AML-193 (cell line): ENCODE measurements around the gene SBNO1.
A peak's percentile ranks its signal among the peaks of the same experiment; 100 is the strongest.
"Not testable (repeated sequence)": the region's sequence is repeated elsewhere in the genome, so short reads cannot be mapped to it uniquely, and the experiment has no call there.

ENCODE experiments used
- DNase-seq, 2 experiments: peaks; one replicate each; lab custom pipeline; 2025; lab: John Stamatoyannopoulos, UW

SBNO1 gene

GRCh38 chr12:123346946-123347345 is 17.7 kb downstream of the SBNO1 start:
- DNase-seq: peak; percentile 29 to 37

DNA sequence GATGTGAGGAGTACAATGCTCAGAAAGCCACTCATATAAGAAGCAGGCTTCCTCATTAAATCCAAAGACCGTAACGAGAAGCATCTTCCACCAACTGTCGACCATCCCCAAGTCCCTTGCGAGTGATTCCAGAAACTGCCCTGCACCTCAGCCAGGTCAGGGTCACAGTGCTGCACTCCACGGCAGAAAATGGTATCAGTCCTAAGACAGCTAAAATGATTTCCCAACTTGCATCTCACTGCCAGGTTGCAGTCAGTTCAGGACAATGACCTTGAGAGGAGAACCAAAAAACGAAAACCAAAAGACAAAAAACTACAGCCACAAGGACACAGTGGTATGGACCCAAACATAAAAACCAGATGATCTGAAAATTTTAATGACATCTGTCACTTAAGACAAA is 20.6 kb downstream of the SBNO1 start:
- no peak for DNase-seq

DNA sequence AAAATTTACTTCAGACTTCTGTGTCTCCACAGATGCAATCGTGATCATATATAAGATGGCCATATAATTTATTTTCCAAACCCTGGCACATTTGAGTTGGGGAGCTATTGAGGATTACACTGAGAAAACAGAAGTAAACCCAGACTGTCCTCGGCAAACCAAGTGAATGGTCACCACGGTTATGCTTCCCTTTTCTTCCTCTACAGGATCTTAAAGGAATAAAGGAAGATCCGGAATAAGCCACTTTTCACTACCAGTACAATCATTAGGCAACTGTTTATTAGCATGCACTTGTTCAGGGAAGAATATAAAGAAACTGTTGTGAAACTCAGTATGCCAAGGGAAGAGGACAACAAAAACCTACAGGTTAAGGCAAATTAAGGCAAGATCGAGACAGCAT is 27.6 kb downstream of the SBNO1 start:
- DNase-seq: no peak

DNA sequence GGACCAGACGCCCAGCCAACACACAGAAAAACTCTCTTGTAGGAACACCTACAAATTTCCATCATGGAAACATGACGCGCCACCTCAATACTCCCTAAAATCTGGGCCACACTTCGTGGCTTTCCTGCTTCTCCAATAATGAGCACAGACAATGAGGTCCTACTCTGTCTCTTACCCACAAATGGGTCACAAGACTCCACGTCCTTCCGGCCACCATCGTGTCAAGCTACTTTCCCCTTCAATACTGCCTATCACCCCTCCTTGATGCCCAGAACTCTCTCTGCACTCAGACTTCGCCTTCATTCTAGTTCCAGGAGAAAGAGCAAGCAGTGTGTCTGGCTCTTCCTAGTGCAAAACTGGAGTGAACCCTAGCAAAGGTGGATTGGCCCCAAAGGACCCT is 28.1 kb downstream of the SBNO1 start:
- DNase-seq: no peak

- DNase-seq: no peak
Observed at GRCh38 chr12:123335490-123335889, 29.2 kb downstream of the SBNO1 start.

DNA sequence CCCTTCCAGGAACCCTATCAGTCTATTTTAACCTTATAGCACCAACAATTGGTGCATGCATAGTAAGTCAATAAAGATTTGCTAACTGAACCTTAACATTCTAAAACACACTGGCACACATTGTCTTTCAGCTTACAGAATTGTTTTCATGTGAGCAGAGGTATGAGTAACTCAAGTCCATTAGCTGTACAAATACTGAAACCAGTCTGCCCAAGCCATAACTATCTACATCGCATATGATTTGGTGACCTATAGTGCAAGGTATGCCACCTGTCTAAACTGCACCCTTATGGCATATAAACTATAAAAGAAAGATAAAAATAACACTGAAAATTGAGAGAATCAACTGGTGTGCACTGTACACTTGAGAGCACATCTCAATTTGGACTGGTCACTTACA is 34.8 kb downstream of the SBNO1 start:
- no peak for DNase-seq

GRCh38 chr12:123319826-123320225 is 44.8 kb downstream of the SBNO1 start:
- DNase-seq: no peak

- no peak for DNase-seq
Observed at GRCh38 chr12:123319273-123319672, 45.4 kb downstream of the SBNO1 start.

DNA sequence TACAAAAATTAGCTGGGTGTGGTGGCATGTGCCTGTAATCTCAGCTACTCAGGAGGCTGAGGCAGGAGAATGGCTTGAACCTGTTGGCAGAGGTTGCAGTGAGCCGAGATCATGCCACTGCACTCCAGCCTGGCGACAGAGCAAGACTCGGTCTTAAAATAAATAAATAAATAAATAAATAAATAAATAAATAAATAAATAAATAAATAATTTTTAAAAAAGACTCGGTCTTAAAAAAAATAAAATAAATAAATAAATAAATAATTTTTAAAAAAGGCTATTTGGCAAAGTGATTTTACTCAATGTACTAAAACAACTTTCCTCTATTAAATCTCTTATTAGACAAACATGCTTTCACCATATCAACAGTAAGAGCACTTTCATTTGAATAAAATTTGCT is 51.6 kb downstream of the SBNO1 start:
- DNase-seq: not testable (repeated sequence)

- no peak for DNase-seq
Observed at GRCh38 chr12:123306200-123306599, 58.4 kb downstream of the SBNO1 start.

DNA sequence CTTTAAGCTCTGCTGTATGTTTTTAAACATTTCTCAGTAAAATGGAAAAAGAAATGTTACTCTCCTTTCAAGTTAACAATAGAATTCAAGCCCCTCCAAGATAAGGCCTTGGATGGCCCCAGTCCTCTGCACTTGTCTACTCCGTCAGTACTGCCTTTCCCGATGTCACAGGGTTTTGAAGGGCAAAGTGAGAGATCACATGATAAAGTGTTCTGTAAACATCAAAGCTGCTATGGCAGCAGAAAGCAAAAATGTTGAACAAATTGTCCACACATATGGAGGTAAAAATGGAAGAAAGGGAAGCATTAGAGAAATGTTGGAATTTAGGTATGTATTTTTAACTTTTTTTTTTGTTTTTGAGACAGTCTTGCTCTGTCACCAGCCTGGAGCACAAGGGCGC is 59.5 kb downstream of the SBNO1 start:
- no peak for DNase-seq

GRCh38 chr12:123293178-123293760 is 71.4 kb downstream of the SBNO1 start:
- no peak for DNase-seq

DNA sequence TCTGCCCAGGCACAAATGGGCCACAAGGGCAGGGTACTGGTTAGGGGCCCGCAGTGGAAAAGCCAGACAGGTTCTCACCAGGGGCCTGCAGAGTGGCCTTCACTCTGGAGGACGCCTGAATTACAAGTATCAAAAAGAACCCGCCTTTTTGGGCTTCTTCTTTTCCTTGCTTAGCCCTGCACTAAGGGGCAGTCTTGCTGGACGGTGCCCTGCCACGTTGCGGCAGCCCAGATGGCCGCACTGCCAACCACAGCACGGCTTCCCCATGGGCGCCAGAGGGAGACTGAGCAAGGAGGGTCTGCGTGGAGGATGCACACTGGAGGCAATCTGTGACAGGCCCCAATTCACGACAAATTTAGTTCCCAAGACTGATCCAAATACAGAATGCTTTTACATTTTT is 74.7 kb downstream of the SBNO1 start:
- no peak for DNase-seq

DNA sequence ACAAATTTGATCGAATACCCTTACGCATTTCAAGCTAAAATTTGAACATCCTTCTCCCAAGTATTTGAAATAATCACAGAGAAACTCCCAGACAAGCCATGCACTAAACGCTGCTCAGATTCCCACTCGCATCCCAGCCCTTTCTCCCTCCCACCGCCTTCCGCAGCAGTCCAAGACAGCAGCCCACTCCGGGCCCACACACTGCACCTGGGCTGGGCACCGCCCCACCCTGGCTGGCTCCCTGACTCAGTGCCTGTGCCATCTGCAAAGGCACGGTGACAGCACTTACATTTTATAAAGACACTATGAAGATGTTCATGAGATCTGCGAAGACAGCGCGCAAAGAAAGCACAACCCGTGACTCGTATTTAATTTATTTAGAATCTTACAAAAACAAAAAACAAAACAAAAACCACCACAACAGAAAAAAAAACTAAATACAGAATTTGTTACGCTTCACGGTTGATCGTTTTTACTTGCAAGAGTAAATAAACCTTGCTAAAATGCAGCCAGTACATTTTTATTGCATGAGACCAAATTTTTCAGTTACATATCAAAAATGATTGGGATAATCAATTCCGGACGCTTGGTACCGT is 75.8 kb downstream of the SBNO1 start:
- no peak for DNase-seq

DNA sequence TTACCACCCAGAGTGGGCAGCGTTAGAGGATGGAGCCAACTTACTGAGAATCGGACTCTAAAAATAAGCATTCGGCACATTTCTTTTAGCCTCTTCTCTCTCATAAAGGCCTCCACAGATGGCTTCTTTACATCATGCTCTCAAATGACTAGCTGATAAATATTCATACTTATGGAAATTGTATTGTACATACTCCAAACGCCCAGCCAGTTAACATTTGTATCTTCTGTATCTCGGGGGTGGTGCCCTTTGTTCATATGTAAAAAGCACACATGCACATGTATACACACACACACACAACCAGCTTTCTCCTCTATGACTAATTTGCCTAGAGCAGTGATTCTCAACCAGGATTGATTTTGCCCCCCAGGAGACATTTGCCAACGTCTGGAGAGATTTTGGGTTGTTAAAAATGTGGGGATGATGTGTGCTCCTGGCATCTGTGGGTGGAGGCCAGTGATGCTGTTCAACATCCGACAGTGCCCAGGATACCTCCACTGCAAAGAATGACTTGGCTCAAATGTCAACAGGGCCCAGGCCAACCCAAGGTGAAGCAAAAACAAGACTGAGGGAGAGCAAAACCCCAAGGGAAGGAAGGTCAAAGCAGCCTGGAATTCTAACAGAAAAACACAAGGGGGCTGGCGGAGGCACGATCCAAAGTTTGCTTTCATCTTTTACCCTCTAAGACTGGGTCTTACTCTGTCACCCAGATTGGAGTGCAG is 77.8 kb downstream of the SBNO1 start:
- no peak for DNase-seq

GRCh38 chr12:123284669-123285068 is 80.0 kb downstream of the SBNO1 start:
- no peak for DNase-seq

DNA sequence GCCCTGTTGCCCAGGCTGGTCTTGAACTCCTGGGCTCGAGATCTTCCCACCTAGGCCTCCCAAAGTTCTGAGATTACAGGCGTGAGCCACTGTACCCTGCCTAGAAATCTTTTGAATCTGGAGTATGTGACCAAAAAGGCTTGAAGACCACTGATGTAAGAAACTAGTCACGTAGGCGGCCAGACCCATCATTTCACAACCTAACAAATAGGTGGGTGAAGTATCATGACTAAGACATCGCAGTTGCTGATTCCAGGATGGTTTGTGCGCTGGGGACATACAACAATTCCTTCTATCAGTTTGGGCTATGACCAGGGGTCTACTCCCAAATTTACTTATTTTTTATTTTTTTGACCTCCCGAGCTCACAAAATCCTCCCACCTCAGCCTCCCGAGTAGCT is 81.2 kb downstream of the SBNO1 start:
- DNase-seq: no peak

GRCh38 chr12:123282111-123282510 is 82.5 kb downstream of the SBNO1 start:
- no peak for DNase-seq

DNA sequence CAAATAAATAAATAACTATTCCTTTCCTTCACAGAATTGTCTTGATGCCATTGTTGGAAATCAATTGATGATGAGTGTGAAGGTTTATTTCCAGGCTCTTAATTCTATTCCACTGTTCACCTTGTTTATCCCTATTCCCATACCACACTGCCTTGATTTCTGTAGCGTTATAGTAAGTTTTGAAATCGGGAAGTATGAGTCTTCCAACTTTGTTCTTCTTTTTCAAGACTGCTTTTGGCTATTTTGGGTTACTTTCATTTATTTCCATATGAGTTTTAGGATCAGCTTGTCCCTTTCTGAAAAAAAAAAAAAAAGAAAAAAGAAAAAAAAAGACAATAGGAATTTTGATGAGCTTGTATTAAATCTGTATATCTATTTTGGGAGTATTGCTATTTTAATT is 83.7 kb downstream of the SBNO1 start:
- no peak for DNase-seq

GRCh38 chr12:123278101-123278627 is 86.5 kb downstream of the SBNO1 start:
- DNase-seq: peak; percentile 28 to 58

DNA sequence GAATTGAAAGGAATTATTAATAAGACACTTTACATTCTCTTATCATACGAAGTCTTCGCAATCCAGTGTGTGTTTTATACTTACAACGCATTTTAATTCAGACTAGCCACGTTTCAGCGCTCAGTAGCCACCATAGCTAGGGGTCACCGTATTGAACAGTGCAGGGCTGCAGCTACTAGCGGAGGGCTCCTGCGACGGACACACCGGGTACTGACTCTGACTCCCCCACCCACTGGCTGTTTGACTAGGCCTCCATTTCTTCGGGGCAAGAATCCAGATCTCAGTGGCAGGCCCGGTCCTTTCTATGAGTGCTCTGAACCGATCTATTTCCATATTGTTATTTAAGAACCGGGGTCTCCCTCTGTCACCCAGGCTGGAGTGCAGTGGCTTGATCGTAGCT is 91.5 kb downstream of the SBNO1 start:
- no peak for DNase-seq

DNA sequence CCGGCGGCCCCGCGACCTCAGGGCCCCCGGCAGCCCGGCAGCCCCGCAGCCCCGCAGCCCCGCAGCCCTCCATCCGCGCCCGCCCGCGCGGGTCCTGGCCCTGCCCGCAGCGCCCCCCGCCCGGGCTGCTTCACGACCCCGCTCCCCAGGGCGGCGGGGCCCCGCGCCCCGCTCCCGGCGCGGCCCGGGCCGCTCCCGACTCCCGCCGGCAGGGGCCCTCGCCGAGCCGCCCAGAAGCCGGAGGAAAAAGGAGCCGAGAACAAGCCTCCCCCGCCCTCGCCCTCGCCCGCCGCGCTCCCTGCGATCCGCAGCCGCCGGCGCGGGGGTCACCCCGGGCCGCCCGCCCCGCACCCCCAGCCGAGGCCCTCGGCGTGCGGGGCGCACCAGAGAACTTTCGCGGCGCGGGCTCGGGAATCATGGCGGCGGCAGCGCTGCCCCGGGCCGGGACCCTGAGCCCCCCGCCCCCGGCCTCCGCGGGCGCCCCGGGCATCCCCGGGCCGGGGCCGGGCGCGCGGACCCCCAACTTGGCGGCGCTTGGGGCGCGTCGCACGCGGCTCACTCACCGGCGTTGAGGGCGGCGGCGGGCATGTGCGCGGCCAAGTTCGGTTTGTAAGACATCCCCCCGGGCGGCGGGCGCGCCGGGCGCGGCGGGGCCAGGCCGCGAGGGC is 93.5 kb downstream of the SBNO1 start:
- DNase-seq: peak; percentile 39 to 53
